Inflammatory macrophage treated with lipopolysaccharide for 1 hour (primary cell): ENCODE measurements around the gene CD96.
A peak's percentile ranks its signal among the peaks of the same experiment; 100 is the strongest.
"Not testable (repeated sequence)": the region's sequence is repeated elsewhere in the genome, so short reads cannot be mapped to it uniquely, and the experiment has no call there.

Experiments
- DNase-seq, 2 donors: peaks; one replicate each; pipeline ENCODE4 v3.0.0-alpha.2; 2020 to 2022

Gene CD96

GRCh38 chr3:111635403-111635802 lies 93.4 kb downstream of the CD96 start:
- DNase-seq = no peak

DNA sequence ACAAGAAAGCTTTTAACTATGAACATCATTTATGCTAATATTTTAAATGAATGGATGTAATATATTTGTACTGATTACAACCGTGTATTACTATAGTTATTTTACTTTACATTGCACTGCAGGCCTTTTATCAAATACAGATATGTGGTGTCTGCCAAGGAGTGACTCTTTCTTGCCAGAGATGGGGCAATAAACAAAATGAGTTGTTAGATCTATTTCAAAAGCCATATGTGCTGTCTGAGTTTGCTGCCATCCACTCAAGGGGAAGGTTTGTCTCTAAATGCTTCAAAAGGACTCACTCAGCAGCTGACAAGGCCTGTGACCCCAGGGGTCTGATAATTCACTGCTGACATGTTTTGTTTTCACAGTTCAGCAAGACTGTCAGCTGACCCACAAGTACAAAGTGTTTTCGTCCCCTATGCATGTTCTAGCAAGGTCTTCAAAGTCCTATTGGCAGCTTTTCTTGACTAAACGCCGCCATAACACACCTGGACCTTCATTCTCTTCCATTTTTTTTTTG lies 94.4 kb downstream of the CD96 start:
- no peak for DNase-seq

DNA sequence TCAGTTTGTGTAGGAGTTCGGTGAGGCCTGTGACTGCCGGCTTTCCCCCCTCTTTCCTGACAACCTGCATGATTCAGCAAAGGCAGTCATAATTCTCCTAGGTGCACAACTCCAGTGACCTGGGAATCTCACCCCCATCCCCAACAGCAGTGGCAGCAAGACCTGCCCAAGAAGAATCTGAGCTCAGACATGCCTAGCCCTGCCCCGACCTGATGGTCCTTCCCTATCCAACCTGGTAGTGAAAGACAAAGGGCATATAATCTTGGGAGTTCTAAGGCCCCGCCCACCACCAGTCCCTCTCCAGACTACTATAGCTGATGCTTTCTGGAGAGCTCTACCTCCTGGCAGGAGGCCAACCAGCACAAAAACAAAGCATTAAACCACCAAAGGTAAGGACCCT lies 97.3 kb downstream of the CD96 start:
- DNase-seq = no peak

GRCh38 chr3:111648991-111649579 lies 107.1 kb downstream of the CD96 start:
- no peak for DNase-seq

GRCh38 chr3:111650378-111651275 lies 108.6 kb downstream of the CD96 start:
- no peak for DNase-seq

- DNase-seq = no peak
Measured at GRCh38 chr3:111652492-111653180, 110.6 kb downstream of the CD96 start.

- DNase-seq = no peak
Measured at GRCh38 chr3:111653766-111654165, 111.8 kb downstream of the CD96 start.

GRCh38 chr3:111662012-111662411 lies 120.0 kb downstream of the CD96 start:
- no peak for DNase-seq

DNA sequence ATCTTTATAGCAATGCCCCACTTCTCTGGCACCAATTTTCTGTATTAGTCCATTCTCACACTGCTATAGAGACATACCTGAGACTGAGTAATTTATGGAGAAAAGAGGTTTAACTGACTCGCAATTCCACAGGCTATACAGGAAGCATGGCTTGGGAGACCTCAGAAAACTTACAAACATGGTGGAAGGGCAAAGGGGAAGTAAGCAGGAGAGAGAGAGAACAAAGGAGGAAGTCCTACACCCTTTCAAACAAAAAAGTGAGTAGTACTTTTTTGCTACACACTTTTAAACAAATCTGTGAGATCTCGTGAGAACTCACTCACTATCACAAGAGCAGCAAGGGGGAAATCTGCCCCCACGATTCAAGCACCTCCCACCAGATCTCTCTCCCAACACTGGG lies 120.9 kb downstream of the CD96 start:
- no peak for DNase-seq

GRCh38 chr3:111666041-111666735 lies 124.2 kb downstream of the CD96 start:
- DNase-seq = no peak

DNA sequence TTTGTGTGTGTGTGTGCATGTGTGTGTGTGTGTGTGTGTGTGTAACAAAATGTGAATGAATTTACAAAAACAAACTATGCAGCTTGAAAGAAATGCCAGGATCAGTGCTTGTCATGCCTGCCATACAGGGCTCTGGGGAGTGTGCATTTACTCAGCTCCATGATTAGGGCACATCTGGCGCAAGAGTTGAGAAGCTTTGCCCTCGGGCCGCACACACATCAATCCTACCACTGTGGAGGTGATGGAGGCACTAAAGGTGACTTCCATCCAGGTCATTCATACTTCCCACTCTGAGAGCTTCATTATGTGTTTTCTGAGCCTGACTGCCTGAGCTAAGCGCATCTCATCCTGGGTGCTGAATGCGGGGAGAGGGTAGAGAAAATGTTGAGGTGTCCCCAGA lies 125.2 kb downstream of the CD96 start:
- no peak for DNase-seq

DNA sequence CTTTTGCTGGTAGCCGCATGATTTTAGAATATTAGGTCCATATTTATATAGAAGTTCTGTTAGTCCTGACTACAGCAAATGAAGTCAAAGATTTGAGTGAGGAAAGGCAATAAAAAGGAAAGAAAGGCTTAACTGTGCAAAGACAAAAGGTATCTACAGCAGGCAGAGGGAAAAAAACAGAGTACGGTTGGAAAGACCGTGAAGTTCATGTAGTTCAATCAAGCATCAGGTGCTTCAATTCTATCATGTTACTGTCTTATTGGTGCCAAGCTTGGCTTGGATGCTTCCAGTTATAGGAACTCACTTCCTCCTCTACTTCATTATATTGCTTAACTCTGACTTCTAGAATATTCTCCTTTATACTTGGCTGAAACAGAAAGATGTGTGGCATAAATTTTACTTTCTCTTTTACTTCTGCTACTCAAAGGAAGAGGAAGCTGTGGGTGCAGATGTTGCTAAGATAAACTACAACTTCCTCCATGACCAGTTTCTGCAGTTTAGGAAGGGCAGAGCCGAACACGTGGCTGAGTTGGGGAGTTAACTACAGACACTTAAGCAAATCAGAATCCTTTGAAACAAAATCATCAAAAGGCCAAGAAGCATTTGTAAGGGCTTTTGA lies 125.7 kb downstream of the CD96 start:
- DNase-seq = peak; percentile 86 to 97

GRCh38 chr3:111668326-111668725 lies 126.3 kb downstream of the CD96 start:
- DNase-seq = no peak

GRCh38 chr3:111668888-111669488 lies 127.0 kb downstream of the CD96 start:
- DNase-seq = peak; percentile 52 to 60

- no peak for DNase-seq
Measured at GRCh38 chr3:111669926-111670630, 128.1 kb downstream of the CD96 start.

GRCh38 chr3:111672461-111672860 lies 130.5 kb downstream of the CD96 start:
- DNase-seq = not testable (repeated sequence)

- no peak for DNase-seq
Measured at GRCh38 chr3:111675846-111676210, 133.8 kb downstream of the CD96 start.

DNA sequence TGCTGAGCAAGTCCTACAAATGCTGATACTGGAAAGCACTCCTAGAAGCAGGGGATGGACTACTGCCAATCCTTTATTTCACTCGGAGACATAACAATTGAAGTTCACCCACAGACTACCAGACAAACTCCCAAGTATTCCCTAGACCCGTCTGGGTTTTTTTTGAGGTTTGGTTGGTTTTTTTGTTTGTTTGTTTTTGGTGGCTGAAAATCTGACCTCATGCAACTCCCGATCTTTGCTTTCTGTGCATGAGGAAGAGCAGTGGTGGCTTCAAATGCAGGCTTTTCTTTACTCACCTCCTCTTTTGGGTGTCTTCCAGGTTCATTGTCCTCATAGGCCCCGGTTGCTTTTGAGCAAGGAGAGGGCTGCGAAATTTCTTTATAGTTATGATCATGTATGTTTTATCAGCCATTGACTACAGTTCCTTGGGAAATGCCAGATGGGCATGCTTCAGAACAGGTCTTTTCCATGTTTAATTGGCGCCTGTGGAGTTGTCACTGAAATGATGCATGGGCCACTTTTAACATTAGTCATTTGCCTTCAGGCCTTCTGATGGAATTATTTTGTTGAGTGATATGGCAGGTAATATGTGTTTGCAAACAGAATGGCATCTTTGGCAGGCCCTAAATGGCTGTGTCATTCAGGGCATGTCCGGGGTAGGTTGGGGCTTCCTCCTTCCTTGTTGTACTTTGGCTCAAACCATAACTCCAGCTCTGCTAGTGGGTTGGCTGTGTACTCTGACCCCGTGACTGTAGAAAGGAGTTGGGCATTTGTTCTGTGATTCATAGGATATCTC lies 134.4 kb downstream of the CD96 start:
- no peak for DNase-seq

DNA sequence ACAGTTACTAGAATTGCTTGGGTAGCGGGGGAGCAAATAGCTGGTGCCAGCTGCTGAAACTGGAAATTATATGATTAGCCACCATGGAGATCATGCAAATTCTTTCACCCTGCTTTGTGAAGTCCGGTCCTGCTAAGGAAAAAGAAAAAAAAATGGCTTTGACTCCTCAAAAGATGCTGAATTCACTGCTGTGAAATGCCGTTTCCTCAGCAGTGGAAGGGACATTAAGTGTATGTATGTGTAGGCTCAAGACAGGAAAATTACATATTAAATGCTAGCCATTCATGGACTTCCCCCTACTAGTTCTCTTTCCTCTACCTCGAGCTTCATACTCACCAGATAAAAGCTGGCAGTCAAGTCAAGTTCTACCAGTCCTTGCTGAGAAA lies 135.0 kb downstream of the CD96 start:
- DNase-seq = peak in 1 of 2 donors; percentile 7

GRCh38 chr3:111681661-111682426 lies 139.8 kb downstream of the CD96 start:
- no peak for DNase-seq
